SHP77 (cell line): Measurements from ENCODE around the gene NUP62.
"Not testable (repeated sequence)": the region's sequence is repeated elsewhere in the genome, so short reads cannot be mapped to it uniquely, and the experiment has no call there.

Experiments
- DNase-seq, 2 experiments: peaks; one replicate each; lab custom pipeline; 2025; lab: John Stamatoyannopoulos, UW

NUP62 gene

GRCh38 chr19:49951806-49952478, 22.6 kb upstream of the NUP62 start:
- DNase-seq: no peak

DNA sequence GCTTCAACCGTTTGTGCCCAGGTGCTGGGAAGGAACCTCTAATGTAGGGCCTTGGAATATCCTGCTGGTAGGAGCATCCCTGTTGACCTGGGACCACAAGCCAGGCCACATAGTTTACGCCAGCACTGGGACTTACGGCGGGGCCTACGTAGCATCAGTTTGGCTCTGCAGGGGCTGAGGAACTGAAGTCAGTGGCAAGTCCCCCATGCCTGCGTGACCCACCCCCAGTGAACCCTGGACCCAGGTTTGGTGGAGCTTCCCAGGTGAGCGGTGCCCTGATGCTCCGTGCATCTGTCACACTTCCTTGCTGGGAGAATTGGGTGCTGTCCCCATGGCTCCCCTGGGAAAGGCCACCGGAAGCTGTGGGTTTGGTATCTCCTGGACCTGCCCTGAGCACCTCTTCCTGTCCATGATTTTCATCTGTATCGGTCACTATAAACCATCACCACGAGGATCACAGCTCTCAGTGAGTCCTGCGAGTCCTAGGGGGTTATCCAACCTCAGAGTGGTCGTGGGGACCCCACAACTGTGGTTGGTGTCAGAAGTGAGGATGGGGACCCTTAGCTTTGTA, 21.7 kb upstream of the NUP62 start:
- no peak for DNase-seq

GRCh38 chr19:49950590-49950948, 21.3 kb upstream of the NUP62 start:
- no peak for DNase-seq

GRCh38 chr19:49949742-49950589, 20.7 kb upstream of the NUP62 start:
- DNase-seq: no peak

GRCh38 chr19:49946415-49946814, 17.1 kb upstream of the NUP62 start:
- no peak for DNase-seq

- not testable (repeated sequence) for DNase-seq
Observed at GRCh38 chr19:49944567-49944966, 15.3 kb upstream of the NUP62 start.

- DNase-seq: no peak
Observed at GRCh38 chr19:49940482-49940791, 11.1 kb upstream of the NUP62 start.

GRCh38 chr19:49939721-49940481, 10.6 kb upstream of the NUP62 start:
- peak in 1 of 2 experiments; percentile 8 for DNase-seq

DNA sequence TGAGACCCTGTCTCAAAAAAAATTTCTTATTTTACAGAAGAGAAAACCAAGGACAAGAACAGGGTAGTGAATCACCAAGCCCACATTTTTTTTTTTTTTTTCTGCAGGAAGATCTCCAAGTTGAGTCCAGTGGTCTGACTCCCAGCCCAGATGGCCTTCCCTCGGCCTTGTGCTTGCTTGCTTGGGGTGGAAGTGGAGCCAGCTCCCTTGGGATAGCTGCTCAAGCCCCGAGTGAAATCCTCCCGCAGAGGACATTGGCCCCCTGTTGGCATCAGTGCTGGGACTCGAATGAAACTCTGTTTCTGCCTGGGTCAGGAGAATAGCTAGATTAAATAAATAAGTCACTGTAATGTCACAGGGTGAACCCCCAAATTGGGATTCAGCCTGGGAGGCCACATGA, 9.4 kb upstream of the NUP62 start:
- DNase-seq: no peak

- peak; percentile 69 to 78 for DNase-seq
Observed at GRCh38 chr19:49937750-49938381, 8.6 kb upstream of the NUP62 start.

GRCh38 chr19:49936549-49936948, 7.2 kb upstream of the NUP62 start:
- DNase-seq: no peak

DNA sequence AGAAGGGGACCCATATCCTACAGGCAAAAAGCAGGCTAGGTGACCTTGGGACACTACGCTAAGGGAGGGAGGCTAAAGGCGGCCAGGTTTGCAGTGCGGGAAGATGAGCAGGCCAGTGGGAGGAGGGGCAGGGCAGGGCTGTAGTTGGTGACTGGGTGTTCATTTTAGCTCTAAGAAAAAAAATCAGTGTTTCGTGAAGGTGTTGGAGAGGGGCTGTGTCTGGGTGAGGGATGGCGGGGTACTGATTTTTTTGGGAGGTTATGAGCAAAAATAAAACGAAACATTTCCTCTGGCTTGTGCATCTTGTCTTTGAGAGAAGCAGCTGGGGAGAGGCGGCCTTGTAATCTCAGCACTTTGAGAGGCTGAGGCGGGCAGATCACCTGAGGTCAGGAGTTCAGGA, 4.3 kb upstream of the NUP62 start:
- no peak for DNase-seq

GRCh38 chr19:49932731-49933131, 3.4 kb upstream of the NUP62 start:
- DNase-seq: no peak

- no peak for DNase-seq
Observed at GRCh38 chr19:49932041-49932451, 2.7 kb upstream of the NUP62 start.

- no peak for DNase-seq
Observed at GRCh38 chr19:49931293-49932040, 2.2 kb upstream of the NUP62 start.

DNA sequence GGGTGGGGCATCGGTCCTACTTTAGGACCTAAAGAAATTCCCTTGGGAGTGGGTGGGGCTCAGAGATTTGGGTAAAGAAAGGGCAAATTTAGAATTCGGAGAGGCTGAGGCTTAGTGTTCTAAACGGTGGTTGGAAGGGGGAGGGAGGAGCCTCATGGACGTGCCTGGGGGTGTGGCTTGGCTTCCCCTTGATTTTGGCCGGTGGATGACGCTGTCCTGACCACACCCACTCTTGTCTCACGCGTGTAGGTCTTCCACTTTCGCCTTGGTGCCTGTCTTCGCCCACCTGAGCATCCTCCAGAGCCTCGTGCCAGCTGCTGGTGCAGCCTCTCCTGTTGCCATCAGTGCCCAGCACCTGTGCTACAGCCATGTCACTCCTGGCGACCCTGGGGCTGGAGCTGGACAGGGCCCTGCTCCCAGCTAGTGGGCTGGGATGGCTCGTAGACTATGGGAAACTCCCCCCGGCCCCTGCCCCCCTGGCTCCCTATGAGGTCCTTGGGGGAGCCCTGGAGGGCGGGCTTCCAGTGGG, 1.2 kb upstream of the NUP62 start:
- DNase-seq: peak; percentile 53 to 62

GRCh38 chr19:49929611-49930482, 543 bp upstream of the NUP62 start:
- DNase-seq: peak; percentile 93 to 94

GRCh38 chr19:49927526-49928264, 1.6 kb downstream of the NUP62 start:
- DNase-seq: no peak

DNA sequence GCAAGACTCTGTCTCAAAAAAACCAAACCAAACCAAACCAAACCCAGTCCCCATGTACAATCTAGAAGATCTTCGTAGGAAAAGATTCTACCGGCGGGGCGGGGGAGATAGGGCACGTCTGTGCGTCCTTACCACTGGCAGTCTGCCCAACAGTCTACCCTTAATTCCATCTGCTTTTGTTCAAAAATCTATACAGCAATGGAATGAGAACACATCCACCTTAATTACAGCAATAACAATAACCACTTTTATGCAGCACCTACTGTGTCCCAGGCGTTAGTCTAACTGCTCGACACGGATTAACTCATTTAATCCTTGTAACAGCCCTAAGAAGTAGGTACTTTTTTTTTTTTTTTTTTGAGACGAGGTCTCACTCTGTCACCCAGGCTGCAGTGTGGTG, 2.8 kb downstream of the NUP62 start:
- DNase-seq: no peak
